ENCODE data around the gene FOXI1. TPM values are rescaled to one million over a fixed set of nuclear protein-coding genes. Genes with fewer than 3 reads are reported as not detected.
"Not testable (repeated sequence)": the region's sequence is repeated elsewhere in the genome, so short reads cannot be mapped to it uniquely, and the experiment has no call there.

The FOXI1 gene
- polyA plus RNA-seq, 2 of the 4 experiments (the other 2 are of a cell fraction), result not detected

GRCh38 chr5:170092455-170093101, 13.1 kb upstream of the FOXI1 start:
- Histone ChIP-seq H3K4me1 (peaks cover 8% of the 10 kb centered on the region; the same call in 1 of the 3 replicates), H3K9me3 (no peaks in the 10 kb centered on the region), H3K27ac (no peak overlapping the region), H3K4me3 (no peak overlapping the region), H3K4me2 (no peak overlapping the region)
- DNase-seq (ENCODE audit: low read depth in 1 of 2, low spot score in 1 of 2), result no peak
- CTCF ChIA-PET, result interaction anchor here (1.4 to 33.1 kb wide), 5 partner anchors 8 to 124 kb away, joined by 4 to 691 read pairs (median 18); partner anchors contain the start of gene INSYN2B
- WGBS (ENCODE audit: missing lambda C conversion rate), result 51% methylated on average over 5 of the region's 5 CpGs
- FAIRE-seq, result no peak
- ATAC-seq, result no peak
- POLR2A ChIA-PET, result no interaction called here
- TF ChIP-seq NPAS2 (CRISPR knock-in tag; IDR thresholded peaks at IDR 0.05; ENCODE audit: borderline replicate concordance) (no peak), POLR2AphosphoS2 (conservative IDR thresholded peaks at IDR 0.05; ENCODE audit: low read length) (no peak), USF2 (IDR thresholded peaks at IDR 0.05) (no peak), KDM5A (IDR thresholded peaks at IDR 0.05) (no peak), HOXB13 (CRISPR knock-in tag; IDR thresholded peaks at IDR 0.05; ENCODE audit: low read depth) (no peak), NR3C1 (IDR thresholded peaks at IDR 0.05) (no peak), ATOH8 (CRISPR knock-in tag; IDR thresholded peaks at IDR 0.05; ENCODE audit: low read depth) (no peak)

GRCh38 chr5:170094329-170094728, 11.4 kb upstream of the FOXI1 start:
- H3K4me1 ChIP-seq; POLR2A ChIA-PET; FAIRE-seq; H3K4me3 ChIP-seq; DNase-seq (ENCODE audit: low read depth in 1 of 2, low spot score in 1 of 2); H3K9me3 ChIP-seq; H3K27ac ChIP-seq; ATAC-seq; H3K4me2 ChIP-seq: not testable (repeated sequence)
- WGBS (ENCODE audit: missing lambda C conversion rate), result 66% methylated on average over 10 of the region's 10 CpGs
- CTCF ChIA-PET, result interaction anchor here (0.8 to 33.1 kb wide), 7 partner anchors 10 to 393 kb away, joined by 3 to 691 read pairs (median 3); no protein-coding TSS in a partner anchor

GRCh38 chr5:170095646-170096045, 10.1 kb upstream of the FOXI1 start:
- POLR2A ChIA-PET, result no interaction called here
- CTCF ChIA-PET, result interaction anchor here (5.1 to 33.1 kb wide), 2 partner anchors 89 to 121 kb away, joined by 20 to 691 read pairs; no protein-coding TSS in a partner anchor
- DNase-seq (ENCODE audit: low read depth in 1 of 2, low spot score in 1 of 2) (no peak), ATAC-seq (no peak), FAIRE-seq (no peak)
- H3K27ac ChIP-seq, result no peak overlapping the region
- no peaks in the 10 kb centered on the region for H3K9me3 ChIP-seq
- peak overlapping the region; percentile 29; the same call in 1 of the 3 replicates for H3K4me2 ChIP-seq
- H3K4me3 ChIP-seq, result no peak overlapping the region
- peaks cover 8% of the 10 kb centered on the region; the same call in 1 of the 3 replicates for H3K4me1 ChIP-seq
- TF ChIP-seq HOXB13 (CRISPR knock-in tag; IDR thresholded peaks at IDR 0.05; ENCODE audit: low read depth) (no peak), GATA3 (IDR thresholded peaks at IDR 0.05; ENCODE audit: borderline replicate concordance) (peak; percentile 46; the same call in 1 of the 2 replicates), TFCP2L1 (CRISPR knock-in tag; IDR thresholded peaks at IDR 0.05) (no peak), CBX2 (IDR thresholded peaks at IDR 0.05; ENCODE audit: borderline replicate concordance, low read depth) (no peak)
- WGBS (ENCODE audit: missing lambda C conversion rate), result 6% methylated on average over 1 of the region's 1 CpG

- no peak for ATAC-seq
- TF ChIP-seq PHF8 (IDR thresholded peaks at IDR 0.05; ENCODE audit: borderline replicate concordance, low read depth) (no peak), EP300 (IDR thresholded peaks at IDR 0.05) (no peak), MYC (IDR thresholded peaks at IDR 0.05; ENCODE audit: borderline replicate concordance, low read length) (no peak), HEYL (CRISPR knock-in tag; IDR thresholded peaks at IDR 0.05) (no peak), JUN (IDR thresholded peaks at IDR 0.05) (no peak), HES2 (IDR thresholded peaks at IDR 0.05) (no peak), POLR2A (IDR thresholded peaks at IDR 0.05; ENCODE audit: low read length) (no peak), HDAC2 (IDR thresholded peaks at IDR 0.05) (no peak), CHD2 (IDR thresholded peaks at IDR 0.05; ENCODE audit: low read length, partially characterized antibody) (no peak), SREBF2 (IDR thresholded peaks at IDR 0.05) (no peak), CTCF (IDR thresholded peaks at IDR 0.05) (no peak), ZFP36 (IDR thresholded peaks at IDR 0.05; ENCODE audit: borderline replicate concordance, partially characterized antibody) (no peak), REST (IDR thresholded peaks at IDR 0.05) (no peak), KDM5A (IDR thresholded peaks at IDR 0.05) (no peak)
- CTCF ChIA-PET, result interaction anchor here (0.6 to 33.1 kb wide), 10 partner anchors 14 to 396 kb away, joined by 3 to 691 read pairs (median 20); no protein-coding TSS in a partner anchor
- 86% methylated on average over 9 of the region's 9 CpGs for WGBS (ENCODE audit: missing lambda C conversion rate)
- H3K4me3 ChIP-seq, result no peak overlapping the region
- H3K9me3 ChIP-seq, result no peaks in the 10 kb centered on the region
- H3K4me2 ChIP-seq, result no peak overlapping the region
- POLR2A ChIA-PET, result no interaction called here
- FAIRE-seq, result no peak
- H3K4me1 ChIP-seq, result peaks cover 8% of the 10 kb centered on the region; the same call in 1 of the 3 replicates
- no peak for DNase-seq (ENCODE audit: low read depth in 1 of 2, low spot score in 1 of 2)
- H3K27ac ChIP-seq, result no peak overlapping the region
These were observed 7.8 kb upstream of the FOXI1 start for GRCh38 chr5:170097934-170098333.

Measured in A549 (cell line).